Osteoblast (primary cell): ENCODE measurements around the gene ZNF414. TPM values are rescaled to one million over a fixed set of nuclear protein-coding genes. Genes with fewer than 3 reads are reported as not detected.

Experiments used
- DNase-seq: peaks from one replicate; pipeline ENCODE4 v3.0.0; 2011; ENCODE audit warnings: low spot score, mixed read lengths; ENCODE audit not compliant: insufficient read length; ENCODE audit errors: missing footprints
- H2AFZ ChIP-seq: 2 replicates; pipeline ENCODE4 v1.6.0; 2011; ENCODE audit warnings: mild to moderate bottlenecking, low read length
- H3K27ac ChIP-seq: 2 replicates; pipeline ENCODE4 v1.5.1; 2011; ENCODE audit warnings: mild to moderate bottlenecking, low read depth, low read length, moderate library complexity
- H3K27me3 ChIP-seq: 2 replicates; pipeline ENCODE4 v1.6.0; 2012; ENCODE audit warnings: mild to moderate bottlenecking, control low read depth, inconsistent platforms, low read length, moderate library complexity; ENCODE audit not compliant: insufficient read depth
- H3K36me3 ChIP-seq: 2 replicates; pipeline ENCODE4 v1.5.1; 2011; ENCODE audit warnings: mild to moderate bottlenecking, low read length, control low read depth, moderate library complexity; ENCODE audit not compliant: insufficient read depth
- H3K4me1 ChIP-seq: 2 replicates; pipeline ENCODE4 v1.5.1; 2011; ENCODE audit warnings: mild to moderate bottlenecking, low read length, control low read depth, moderate library complexity; ENCODE audit not compliant: insufficient read depth
- H3K4me2 ChIP-seq: 2 replicates; pipeline ENCODE4 v1.6.0; 2011; ENCODE audit warnings: mild to moderate bottlenecking, low read length; ENCODE audit not compliant: insufficient read depth
- H3K4me3 ChIP-seq: fragments of 200-600 bp; sonication (generic); 3 replicates; pipeline ENCODE4 v1.5.1; 2012; ENCODE audit warnings: mild to moderate bottlenecking, low read length, inconsistent platforms; ENCODE audit not compliant: insufficient read depth
- H3K79me2 ChIP-seq: 2 replicates; pipeline ENCODE4 v1.6.0; 2012; ENCODE audit warnings: mild to moderate bottlenecking, low read length, control low read depth, inconsistent platforms; ENCODE audit not compliant: insufficient read depth
- H3K9me3 ChIP-seq: 2 replicates; pipeline ENCODE4 v1.5.1; 2011; ENCODE audit warnings: low read depth, low read length, control low read depth
- H4K20me1 ChIP-seq: 2 replicates; pipeline ENCODE4 v1.6.0; 2012; ENCODE audit warnings: mild to moderate bottlenecking, low read length, control low read depth; ENCODE audit not compliant: insufficient read depth
- total RNA-seq: library from RNA; depleted of rRNA; stranded (reverse); fragments of >200 nt; gene quantifications from 2 replicates; pipeline ENCODE4 v1.2.3, GENCODE V29; 2012
- TF ChIP-seq, protein P1 (sequence below): IDR thresholded peaks from 2 replicates; pipeline ENCODE4 v1.5.1; 2011; ENCODE audit warnings: mild to moderate bottlenecking, low read depth, low read length, moderate library complexity; ENCODE audit errors: extremely low read depth

The ZNF414 gene
- total RNA-seq, 1 donor = 6.9 TPM

DNA sequence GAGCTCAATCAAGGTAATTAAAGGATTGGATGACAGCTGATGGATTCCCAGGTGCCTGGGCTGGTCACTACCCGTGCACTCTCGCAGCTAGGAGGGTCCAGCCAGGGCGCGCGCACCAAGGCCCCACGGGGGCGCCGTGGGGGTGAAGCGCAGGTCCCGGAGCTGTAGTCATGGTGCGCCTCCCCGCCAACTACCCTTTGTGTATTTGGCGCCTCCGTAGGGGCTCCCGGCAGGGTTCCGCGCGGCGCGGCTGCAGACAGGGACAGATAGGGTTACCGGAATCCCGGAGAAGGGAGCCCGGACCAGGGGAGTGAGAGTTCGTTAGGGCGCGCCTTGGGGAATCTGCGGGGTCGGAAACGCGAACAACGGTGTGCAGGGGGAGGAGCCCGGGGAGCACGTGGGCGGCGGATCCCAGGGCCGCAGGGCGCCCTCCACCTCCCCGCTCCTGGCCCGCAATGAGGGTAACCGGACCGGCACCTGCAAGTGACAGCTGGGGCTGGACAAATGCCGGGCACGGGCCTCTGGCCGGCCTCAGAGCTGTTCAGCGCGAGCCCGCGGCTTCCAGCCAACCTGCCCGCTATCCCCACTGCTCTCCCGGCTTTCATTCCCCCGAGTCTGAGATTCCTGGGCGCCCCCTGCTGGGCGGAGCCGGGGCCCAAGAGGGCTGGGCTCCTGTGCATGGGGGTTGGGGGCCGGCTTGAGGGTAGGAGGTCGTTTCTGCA is 8.1 kb downstream of the ZNF414 start:
- no peak overlapping the region for H3K27ac ChIP-seq
- no peaks in the 10 kb centered on the region for H3K27me3 ChIP-seq
- H3K36me3 ChIP-seq = no peaks in the 10 kb centered on the region
- H2AFZ ChIP-seq = peak overlapping the region; percentile 78
- H3K4me1 ChIP-seq = peaks cover 10% of the 10 kb centered on the region
- peak overlapping the region; percentile 92 for H3K4me2 ChIP-seq
- H3K79me2 ChIP-seq = no peaks in the 10 kb centered on the region
- H4K20me1 ChIP-seq = no peaks in the 10 kb centered on the region
- no peaks in the 10 kb centered on the region for H3K9me3 ChIP-seq
- peak overlapping the region; percentile 76 for H3K4me3 ChIP-seq
- peak; percentile 100 for DNase-seq
- TF ChIP-seq, protein P1, sequence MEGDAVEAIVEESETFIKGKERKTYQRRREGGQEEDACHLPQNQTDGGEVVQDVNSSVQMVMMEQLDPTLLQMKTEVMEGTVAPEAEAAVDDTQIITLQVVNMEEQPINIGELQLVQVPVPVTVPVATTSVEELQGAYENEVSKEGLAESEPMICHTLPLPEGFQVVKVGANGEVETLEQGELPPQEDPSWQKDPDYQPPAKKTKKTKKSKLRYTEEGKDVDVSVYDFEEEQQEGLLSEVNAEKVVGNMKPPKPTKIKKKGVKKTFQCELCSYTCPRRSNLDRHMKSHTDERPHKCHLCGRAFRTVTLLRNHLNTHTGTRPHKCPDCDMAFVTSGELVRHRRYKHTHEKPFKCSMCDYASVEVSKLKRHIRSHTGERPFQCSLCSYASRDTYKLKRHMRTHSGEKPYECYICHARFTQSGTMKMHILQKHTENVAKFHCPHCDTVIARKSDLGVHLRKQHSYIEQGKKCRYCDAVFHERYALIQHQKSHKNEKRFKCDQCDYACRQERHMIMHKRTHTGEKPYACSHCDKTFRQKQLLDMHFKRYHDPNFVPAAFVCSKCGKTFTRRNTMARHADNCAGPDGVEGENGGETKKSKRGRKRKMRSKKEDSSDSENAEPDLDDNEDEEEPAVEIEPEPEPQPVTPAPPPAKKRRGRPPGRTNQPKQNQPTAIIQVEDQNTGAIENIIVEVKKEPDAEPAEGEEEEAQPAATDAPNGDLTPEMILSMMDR = peak; percentile 66

DNA sequence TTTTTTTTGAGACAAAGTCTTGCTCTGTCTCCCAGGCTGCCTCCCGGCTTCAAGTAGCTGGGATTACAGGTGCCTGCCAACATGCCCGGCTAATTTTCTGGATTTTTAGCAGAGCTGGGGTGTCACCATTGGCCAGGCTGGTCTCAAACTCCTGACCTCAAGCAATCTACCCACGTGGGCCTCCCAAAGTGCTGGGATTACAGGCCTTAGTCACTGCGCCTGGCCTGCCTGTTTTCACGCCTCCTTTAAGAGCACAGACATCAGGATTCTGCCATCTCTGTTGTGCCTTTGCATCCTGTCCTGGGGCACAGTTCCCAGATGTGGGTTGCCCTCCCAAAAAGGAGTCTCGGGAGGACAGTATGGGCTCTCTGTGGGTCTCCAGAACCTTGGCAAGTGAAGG is 9.0 kb downstream of the ZNF414 start:
- Histone ChIP-seq H3K4me3 (no peak overlapping the region), H3K4me1 (peaks cover 10% of the 10 kb centered on the region), H2AFZ (no peak overlapping the region), H3K79me2 (no peaks in the 10 kb centered on the region), H3K27ac (no peak overlapping the region), H3K36me3 (no peaks in the 10 kb centered on the region), H3K4me2 (no peak overlapping the region), H3K27me3 (no peaks in the 10 kb centered on the region), H4K20me1 (no peaks in the 10 kb centered on the region), H3K9me3 (no peaks in the 10 kb centered on the region)
- TF ChIP-seq, protein P1 = no peak
- peak; percentile 32 for DNase-seq

DNA sequence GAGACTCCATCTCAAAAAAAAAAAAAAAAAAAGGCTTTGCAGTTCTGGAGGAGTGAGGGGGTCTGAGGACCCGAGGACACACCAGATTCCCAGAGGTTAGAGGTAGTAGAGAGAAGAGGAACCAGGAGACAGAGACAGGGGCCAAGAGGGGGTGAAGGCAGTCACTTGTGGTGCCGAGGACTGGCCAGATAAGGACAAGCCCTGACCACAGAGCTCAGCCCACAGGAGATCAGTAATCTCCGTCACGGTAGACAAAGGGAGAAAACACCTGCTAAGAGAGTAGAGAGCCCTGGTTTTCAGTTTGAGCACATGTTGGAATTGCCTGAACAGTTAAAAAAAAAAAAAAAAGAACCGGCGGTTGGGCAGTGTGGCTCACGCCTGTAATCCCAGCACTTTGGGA is 9.8 kb downstream of the ZNF414 start:
- Histone ChIP-seq H3K4me1 (peaks cover 10% of the 10 kb centered on the region), H3K4me2 (no peak overlapping the region), H3K27me3 (no peaks in the 10 kb centered on the region), H3K9me3 (no peaks in the 10 kb centered on the region), H4K20me1 (no peaks in the 10 kb centered on the region), H3K36me3 (no peaks in the 10 kb centered on the region), H3K79me2 (no peaks in the 10 kb centered on the region), H2AFZ (no peak overlapping the region), H3K27ac (no peak overlapping the region), H3K4me3 (no peak overlapping the region)
- peak; percentile 76 for DNase-seq
- TF ChIP-seq, protein P1 = no peak

DNA sequence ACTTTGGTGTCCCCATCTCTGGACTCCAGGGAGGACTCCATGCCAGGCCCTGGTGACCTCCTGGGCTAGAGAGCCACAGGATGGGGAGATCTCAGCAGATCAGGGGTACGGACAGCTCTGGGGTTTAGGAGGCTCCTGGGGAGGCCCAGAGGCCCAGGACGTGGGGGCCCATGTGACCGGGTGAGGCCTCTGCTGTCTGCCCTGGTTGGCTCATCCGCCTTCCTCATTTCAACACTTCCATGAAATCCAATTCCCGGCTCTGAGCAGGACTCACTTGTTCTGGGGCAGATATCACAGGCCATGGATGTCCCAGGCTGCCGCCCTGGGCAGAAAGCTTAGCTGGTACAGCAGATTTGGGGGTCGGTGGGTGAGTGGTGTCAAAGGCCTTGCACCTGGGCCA is 10.5 kb downstream of the ZNF414 start:
- Histone ChIP-seq H2AFZ (no peak overlapping the region), H3K27ac (no peak overlapping the region), H3K4me2 (no peak overlapping the region), H3K79me2 (no peaks in the 10 kb centered on the region), H3K4me3 (no peak overlapping the region), H3K9me3 (no peaks in the 10 kb centered on the region), H3K4me1 (peaks cover 10% of the 10 kb centered on the region), H4K20me1 (no peaks in the 10 kb centered on the region), H3K36me3 (no peaks in the 10 kb centered on the region), H3K27me3 (no peaks in the 10 kb centered on the region)
- DNase-seq = peak; percentile 27
- TF ChIP-seq, protein P1 = no peak
